Fibroblast of lung (primary cell): Measurements from ENCODE around the gene RNASE8. TPM values are rescaled to one million over a fixed set of nuclear protein-coding genes. Genes with fewer than 3 reads are reported as not detected.

Source experiments
- DNase-seq, 2 donors: peaks; one replicate each; pipeline versions ENCODE4 v3.0.0 to v3.0.0-alpha.2; 2010; ENCODE audit warnings: low read depth in 2 of 2
- H2AFZ ChIP-seq: 2 replicates; pipeline ENCODE4 v1.5.1; 2012; ENCODE audit warnings: low read length, control low read depth, inconsistent platforms
- H3K27ac ChIP-seq: 2 replicates; pipeline ENCODE4 v1.5.1; 2011; ENCODE audit warnings: low read length, control low read depth; ENCODE audit not compliant: insufficient read depth
- H3K27me3 ChIP-seq: 2 replicates; pipeline ENCODE4 v1.5.1; 2011; ENCODE audit warnings: mild to moderate bottlenecking, low read length; ENCODE audit not compliant: control insufficient read depth, insufficient read depth
- H3K36me3 ChIP-seq: 2 replicates; pipeline ENCODE4 v1.5.1; 2011; ENCODE audit warnings: low read length; ENCODE audit not compliant: control insufficient read depth, insufficient read depth
- H3K4me1 ChIP-seq: 2 replicates; pipeline ENCODE4 v1.5.1; 2011; ENCODE audit warnings: low read length; ENCODE audit not compliant: control insufficient read depth, insufficient read depth; ENCODE audit errors: extremely low read depth
- H3K4me2 ChIP-seq: 2 replicates; pipeline ENCODE4 v1.5.1; 2011; ENCODE audit warnings: low read length, control low read depth; ENCODE audit not compliant: insufficient read depth; ENCODE audit errors: extremely low read depth
- H3K4me3 ChIP-seq, 4 experiments: fragments of 200-600 bp in 1 of 4; sonication (generic) in 1 of 4; replicated peaks in 1 of 4; 2 replicates each; pipeline ENCODE4 v1.5.1; 2011 to 2016; ENCODE audit warnings: low read length in 4 of 4, low read depth in 3 of 4, mild to moderate bottlenecking in 3 of 4, control low read depth in 2 of 4, inconsistent platforms in 1 of 4, mixed read lengths in 1 of 4; ENCODE audit not compliant: insufficient read depth in 1 of 4; ENCODE audit errors: control extremely low read depth in 1 of 4
- H3K79me2 ChIP-seq: 2 replicates; pipeline ENCODE4 v1.5.1; 2012; ENCODE audit warnings: mild to moderate bottlenecking, low read length, inconsistent platforms; ENCODE audit not compliant: control insufficient read depth, insufficient read depth
- H3K9ac ChIP-seq: 2 replicates; pipeline ENCODE4 v1.5.1; 2011; ENCODE audit warnings: mild to moderate bottlenecking, low read length, control low read depth; ENCODE audit not compliant: insufficient read depth
- H3K9me3 ChIP-seq: 2 replicates; pipeline ENCODE4 v1.5.1; 2012; ENCODE audit warnings: low read depth, low read length; ENCODE audit not compliant: control insufficient read depth, insufficient read depth
- H4K20me1 ChIP-seq: 2 replicates; pipeline ENCODE4 v1.5.1; 2011; ENCODE audit warnings: low read length; ENCODE audit not compliant: control insufficient read depth, insufficient read depth; ENCODE audit errors: extremely low read depth
- EZH2 ChIP-seq: IDR thresholded peaks from 2 replicates; pipeline ENCODE4 v1.5.1; 2012; ENCODE audit warnings: low read length, control low read depth, mild to moderate bottlenecking; ENCODE audit errors: missing control alignments
- polyA plus RNA-seq, 2 donors: library from polyadenylated mRNA; depleted of rRNA in 1 of 2; stranded (reverse) in 1 of 2; unstranded in 1 of 2; fragments of >200 nt; gene quantifications; 2 replicates each; pipeline ENCODE4 v1.2.1, GENCODE V29; 2011 to 2012; ENCODE audit warnings: missing spikeins in 1 of 2
- total RNA-seq: library from RNA; depleted of rRNA; stranded (reverse); fragments of >200 nt; gene quantifications from 2 replicates; pipeline ENCODE4 v1.2.1, GENCODE V29; 2014
- TF ChIP-seq, protein P1 (sequence below), 2 donors: IDR thresholded peaks in 1 of 2; conservative IDR thresholded peaks in 1 of 2; 1 replicate in 1 of 2; 2 replicates in 1 of 2; pipeline ENCODE4 v1.5.1; 2011 to 2012; ENCODE audit warnings: low read length in 2 of 2, control low read depth in 1 of 2, inconsistent platforms in 1 of 2, low read depth in 1 of 2, mild to moderate bottlenecking in 1 of 2

Gene RNASE8
- total and polyA plus RNA-seq, 2 donors (not counting 1 experiment from before 2014, with no cell fraction given), result not detected

GRCh38 chr14:21037156-21037555 lies 20.5 kb upstream of the RNASE8 start:
- Histone ChIP-seq H3K36me3 (no peaks in the 10 kb centered on the region), H3K79me2 (no peaks in the 10 kb centered on the region), H3K27ac (no peak overlapping the region), H3K4me2 (no peak overlapping the region), H3K4me1 (no peaks in the 10 kb centered on the region), H3K4me3 (no peak overlapping the region), H3K9me3 (no peaks in the 10 kb centered on the region), H2AFZ (no peak overlapping the region), H3K9ac (no peak overlapping the region), H4K20me1 (no peaks in the 10 kb centered on the region), H3K27me3 (peaks cover 14% of the 10 kb centered on the region)
- no peak for DNase-seq
- TF ChIP-seq, protein P1, sequence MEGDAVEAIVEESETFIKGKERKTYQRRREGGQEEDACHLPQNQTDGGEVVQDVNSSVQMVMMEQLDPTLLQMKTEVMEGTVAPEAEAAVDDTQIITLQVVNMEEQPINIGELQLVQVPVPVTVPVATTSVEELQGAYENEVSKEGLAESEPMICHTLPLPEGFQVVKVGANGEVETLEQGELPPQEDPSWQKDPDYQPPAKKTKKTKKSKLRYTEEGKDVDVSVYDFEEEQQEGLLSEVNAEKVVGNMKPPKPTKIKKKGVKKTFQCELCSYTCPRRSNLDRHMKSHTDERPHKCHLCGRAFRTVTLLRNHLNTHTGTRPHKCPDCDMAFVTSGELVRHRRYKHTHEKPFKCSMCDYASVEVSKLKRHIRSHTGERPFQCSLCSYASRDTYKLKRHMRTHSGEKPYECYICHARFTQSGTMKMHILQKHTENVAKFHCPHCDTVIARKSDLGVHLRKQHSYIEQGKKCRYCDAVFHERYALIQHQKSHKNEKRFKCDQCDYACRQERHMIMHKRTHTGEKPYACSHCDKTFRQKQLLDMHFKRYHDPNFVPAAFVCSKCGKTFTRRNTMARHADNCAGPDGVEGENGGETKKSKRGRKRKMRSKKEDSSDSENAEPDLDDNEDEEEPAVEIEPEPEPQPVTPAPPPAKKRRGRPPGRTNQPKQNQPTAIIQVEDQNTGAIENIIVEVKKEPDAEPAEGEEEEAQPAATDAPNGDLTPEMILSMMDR (conservative IDR thresholded peaks at IDR 0.05 in 1 of 2, IDR thresholded peaks at IDR 0.05 in 1 of 2; ENCODE audit: low read depth in 1 of 2, low read length in 2 of 2), result no peak
- TF ChIP-seq EZH2, result no peak

GRCh38 chr14:21038441-21039422 lies 18.9 kb upstream of the RNASE8 start:
- peak overlapping the region; percentile 29 for H3K4me2 ChIP-seq
- no peak overlapping the region for H3K4me3 ChIP-seq
- TF ChIP-seq EZH2, result no peak
- TF ChIP-seq, protein P1 (conservative IDR thresholded peaks at IDR 0.05 in 1 of 2, IDR thresholded peaks at IDR 0.05 in 1 of 2; ENCODE audit: low read depth in 1 of 2, low read length in 2 of 2), result no peak
- DNase-seq, result peak; percentile 61 to 70
- H3K27ac ChIP-seq, result no peak overlapping the region
- no peaks in the 10 kb centered on the region for H3K36me3 ChIP-seq
- no peaks in the 10 kb centered on the region for H3K4me1 ChIP-seq
- H3K79me2 ChIP-seq, result no peaks in the 10 kb centered on the region
- H2AFZ ChIP-seq, result peak overlapping the region; percentile 54
- H3K9me3 ChIP-seq, result no peaks in the 10 kb centered on the region
- H3K9ac ChIP-seq, result no peak overlapping the region
- no peaks in the 10 kb centered on the region for H4K20me1 ChIP-seq
- H3K27me3 ChIP-seq, result peaks cover 13% of the 10 kb centered on the region

GRCh38 chr14:21039585-21040369 lies 17.8 kb upstream of the RNASE8 start:
- Histone ChIP-seq H3K79me2 (no peaks in the 10 kb centered on the region), H4K20me1 (no peaks in the 10 kb centered on the region), H3K9me3 (no peaks in the 10 kb centered on the region), H3K4me2 (no peak overlapping the region), H3K9ac (no peak overlapping the region), H2AFZ (no peak overlapping the region), H3K27me3 (peaks cover 15% of the 10 kb centered on the region), H3K27ac (no peak overlapping the region), H3K4me1 (no peaks in the 10 kb centered on the region), H3K4me3 (no peak overlapping the region), H3K36me3 (no peaks in the 10 kb centered on the region)
- no peak for TF ChIP-seq EZH2
- TF ChIP-seq, protein P1 (conservative IDR thresholded peaks at IDR 0.05 in 1 of 2, IDR thresholded peaks at IDR 0.05 in 1 of 2; ENCODE audit: low read depth in 1 of 2, low read length in 2 of 2), result peak; percentile 59 to 70
- peak; percentile 61 to 75 for DNase-seq
